ENCODE results near the gene AGMO. TPM values are rescaled to one million over a fixed set of nuclear protein-coding genes. Genes with fewer than 3 reads are reported as not detected.

The AGMO gene
- total RNA-seq, 1 experiment from 2014 or later = 0.77 TPM

GRCh38 chr7:15315678-15316077 is 246.1 kb downstream of the AGMO start:
- no peaks in the 10 kb centered on the region for H3K4me1 Mint-ChIP-seq
- no peaks in the 10 kb centered on the region for H3K27me3 Mint-ChIP-seq (ENCODE audit: low read depth)
- ChIA-PET CTCF (no interaction called here), POLR2A (no interaction called here)
- ATAC-seq (no peak), DNase-seq (ENCODE audit: low spot score) (no peak)
- H3K9me3 Mint-ChIP-seq = peaks cover 4% of the 10 kb centered on the region
- TF ChIP-seq GRHL2 (CRISPR knock-in tag; IDR thresholded peaks at IDR 0.05; ENCODE audit: insufficient replicate concordance, severe bottlenecking) (no peak), STAT6 (CRISPR knock-in tag; conservative IDR thresholded peaks at IDR 0.05; ENCODE audit: low read depth) (no peak), EMX1 (CRISPR knock-in tag; IDR thresholded peaks at IDR 0.05) (no peak), ZNF219 (CRISPR knock-in tag; IDR thresholded peaks at IDR 0.05; ENCODE audit: borderline replicate concordance) (no peak), TEAD1 (CRISPR knock-in tag; IDR thresholded peaks at IDR 0.05) (no peak), CBFB (CRISPR knock-in tag; IDR thresholded peaks at IDR 0.05; ENCODE audit: low read depth) (no peak)
- TF ChIP-seq, protein P1, sequence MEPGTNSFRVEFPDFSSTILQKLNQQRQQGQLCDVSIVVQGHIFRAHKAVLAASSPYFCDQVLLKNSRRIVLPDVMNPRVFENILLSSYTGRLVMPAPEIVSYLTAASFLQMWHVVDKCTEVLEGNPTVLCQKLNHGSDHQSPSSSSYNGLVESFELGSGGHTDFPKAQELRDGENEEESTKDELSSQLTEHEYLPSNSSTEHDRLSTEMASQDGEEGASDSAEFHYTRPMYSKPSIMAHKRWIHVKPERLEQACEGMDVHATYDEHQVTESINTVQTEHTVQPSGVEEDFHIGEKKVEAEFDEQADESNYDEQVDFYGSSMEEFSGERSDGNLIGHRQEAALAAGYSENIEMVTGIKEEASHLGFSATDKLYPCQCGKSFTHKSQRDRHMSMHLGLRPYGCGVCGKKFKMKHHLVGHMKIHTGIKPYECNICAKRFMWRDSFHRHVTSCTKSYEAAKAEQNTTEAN (CRISPR knock-in tag; IDR thresholded peaks at IDR 0.05) = no peak
- TF ChIP-seq, protein P2, sequence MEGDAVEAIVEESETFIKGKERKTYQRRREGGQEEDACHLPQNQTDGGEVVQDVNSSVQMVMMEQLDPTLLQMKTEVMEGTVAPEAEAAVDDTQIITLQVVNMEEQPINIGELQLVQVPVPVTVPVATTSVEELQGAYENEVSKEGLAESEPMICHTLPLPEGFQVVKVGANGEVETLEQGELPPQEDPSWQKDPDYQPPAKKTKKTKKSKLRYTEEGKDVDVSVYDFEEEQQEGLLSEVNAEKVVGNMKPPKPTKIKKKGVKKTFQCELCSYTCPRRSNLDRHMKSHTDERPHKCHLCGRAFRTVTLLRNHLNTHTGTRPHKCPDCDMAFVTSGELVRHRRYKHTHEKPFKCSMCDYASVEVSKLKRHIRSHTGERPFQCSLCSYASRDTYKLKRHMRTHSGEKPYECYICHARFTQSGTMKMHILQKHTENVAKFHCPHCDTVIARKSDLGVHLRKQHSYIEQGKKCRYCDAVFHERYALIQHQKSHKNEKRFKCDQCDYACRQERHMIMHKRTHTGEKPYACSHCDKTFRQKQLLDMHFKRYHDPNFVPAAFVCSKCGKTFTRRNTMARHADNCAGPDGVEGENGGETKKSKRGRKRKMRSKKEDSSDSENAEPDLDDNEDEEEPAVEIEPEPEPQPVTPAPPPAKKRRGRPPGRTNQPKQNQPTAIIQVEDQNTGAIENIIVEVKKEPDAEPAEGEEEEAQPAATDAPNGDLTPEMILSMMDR (IDR thresholded peaks at IDR 0.05) = no peak
- TF ChIP-seq, protein P3, sequence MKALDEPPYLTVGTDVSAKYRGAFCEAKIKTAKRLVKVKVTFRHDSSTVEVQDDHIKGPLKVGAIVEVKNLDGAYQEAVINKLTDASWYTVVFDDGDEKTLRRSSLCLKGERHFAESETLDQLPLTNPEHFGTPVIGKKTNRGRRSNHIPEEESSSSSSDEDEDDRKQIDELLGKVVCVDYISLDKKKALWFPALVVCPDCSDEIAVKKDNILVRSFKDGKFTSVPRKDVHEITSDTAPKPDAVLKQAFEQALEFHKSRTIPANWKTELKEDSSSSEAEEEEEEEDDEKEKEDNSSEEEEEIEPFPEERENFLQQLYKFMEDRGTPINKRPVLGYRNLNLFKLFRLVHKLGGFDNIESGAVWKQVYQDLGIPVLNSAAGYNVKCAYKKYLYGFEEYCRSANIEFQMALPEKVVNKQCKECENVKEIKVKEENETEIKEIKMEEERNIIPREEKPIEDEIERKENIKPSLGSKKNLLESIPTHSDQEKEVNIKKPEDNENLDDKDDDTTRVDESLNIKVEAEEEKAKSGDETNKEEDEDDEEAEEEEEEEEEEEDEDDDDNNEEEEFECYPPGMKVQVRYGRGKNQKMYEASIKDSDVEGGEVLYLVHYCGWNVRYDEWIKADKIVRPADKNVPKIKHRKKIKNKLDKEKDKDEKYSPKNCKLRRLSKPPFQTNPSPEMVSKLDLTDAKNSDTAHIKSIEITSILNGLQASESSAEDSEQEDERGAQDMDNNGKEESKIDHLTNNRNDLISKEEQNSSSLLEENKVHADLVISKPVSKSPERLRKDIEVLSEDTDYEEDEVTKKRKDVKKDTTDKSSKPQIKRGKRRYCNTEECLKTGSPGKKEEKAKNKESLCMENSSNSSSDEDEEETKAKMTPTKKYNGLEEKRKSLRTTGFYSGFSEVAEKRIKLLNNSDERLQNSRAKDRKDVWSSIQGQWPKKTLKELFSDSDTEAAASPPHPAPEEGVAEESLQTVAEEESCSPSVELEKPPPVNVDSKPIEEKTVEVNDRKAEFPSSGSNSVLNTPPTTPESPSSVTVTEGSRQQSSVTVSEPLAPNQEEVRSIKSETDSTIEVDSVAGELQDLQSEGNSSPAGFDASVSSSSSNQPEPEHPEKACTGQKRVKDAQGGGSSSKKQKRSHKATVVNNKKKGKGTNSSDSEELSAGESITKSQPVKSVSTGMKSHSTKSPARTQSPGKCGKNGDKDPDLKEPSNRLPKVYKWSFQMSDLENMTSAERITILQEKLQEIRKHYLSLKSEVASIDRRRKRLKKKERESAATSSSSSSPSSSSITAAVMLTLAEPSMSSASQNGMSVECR (CRISPR knock-in tag; IDR thresholded peaks at IDR 0.05; ENCODE audit: borderline replicate concordance) = no peak
- no peak overlapping the region for H3K4me3 Mint-ChIP-seq
- H3K27ac Mint-ChIP-seq = no peak overlapping the region
- H3K36me3 Mint-ChIP-seq = 0 out of 2 replicates have a peak, but pooled peaks cover 2% of the 10 kb centered on the region

- peaks cover 4% of the 10 kb centered on the region for H3K9me3 Mint-ChIP-seq
- H3K36me3 Mint-ChIP-seq = 0 out of 2 replicates have a peak, but pooled peaks cover 2% of the 10 kb centered on the region
- no peaks in the 10 kb centered on the region for H3K27me3 Mint-ChIP-seq (ENCODE audit: low read depth)
- no peak overlapping the region for H3K4me3 Mint-ChIP-seq
- CTCF ChIA-PET = no interaction called here
- ATAC-seq (no peak), DNase-seq (ENCODE audit: low spot score) (no peak)
- no peaks in the 10 kb centered on the region for H3K4me1 Mint-ChIP-seq
- POLR2A ChIA-PET = interaction anchor here (0.7 kb wide), 1 partner anchor 333 kb away, joined by 6 read pairs; no protein-coding TSS in a partner anchor
- no peak overlapping the region for H3K27ac Mint-ChIP-seq
- TF ChIP-seq NR2C2 (CRISPR knock-in tag; IDR thresholded peaks at IDR 0.05) = no peak
- TF ChIP-seq ZNF512 (CRISPR knock-in tag; IDR thresholded peaks at IDR 0.05; ENCODE audit: borderline replicate concordance) = no peak
- TF ChIP-seq OVOL2 (CRISPR knock-in tag; IDR thresholded peaks at IDR 0.05; ENCODE audit: borderline replicate concordance) = no peak
- TF ChIP-seq, protein P4, sequence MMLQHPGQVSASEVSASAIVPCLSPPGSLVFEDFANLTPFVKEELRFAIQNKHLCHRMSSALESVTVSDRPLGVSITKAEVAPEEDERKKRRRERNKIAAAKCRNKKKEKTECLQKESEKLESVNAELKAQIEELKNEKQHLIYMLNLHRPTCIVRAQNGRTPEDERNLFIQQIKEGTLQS (CRISPR knock-in tag; conservative IDR thresholded peaks at IDR 0.05) = no peak
- TF ChIP-seq, protein P5, sequence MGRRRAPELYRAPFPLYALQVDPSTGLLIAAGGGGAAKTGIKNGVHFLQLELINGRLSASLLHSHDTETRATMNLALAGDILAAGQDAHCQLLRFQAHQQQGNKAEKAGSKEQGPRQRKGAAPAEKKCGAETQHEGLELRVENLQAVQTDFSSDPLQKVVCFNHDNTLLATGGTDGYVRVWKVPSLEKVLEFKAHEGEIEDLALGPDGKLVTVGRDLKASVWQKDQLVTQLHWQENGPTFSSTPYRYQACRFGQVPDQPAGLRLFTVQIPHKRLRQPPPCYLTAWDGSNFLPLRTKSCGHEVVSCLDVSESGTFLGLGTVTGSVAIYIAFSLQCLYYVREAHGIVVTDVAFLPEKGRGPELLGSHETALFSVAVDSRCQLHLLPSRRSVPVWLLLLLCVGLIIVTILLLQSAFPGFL (CRISPR knock-in tag; IDR thresholded peaks at IDR 0.05; ENCODE audit: borderline replicate concordance) = no peak
- TF ChIP-seq, protein P3 (CRISPR knock-in tag; IDR thresholded peaks at IDR 0.05; ENCODE audit: borderline replicate concordance) = no peak
- TF ChIP-seq ZBTB21 (CRISPR knock-in tag; IDR thresholded peaks at IDR 0.05; ENCODE audit: borderline replicate concordance) = no peak
- no peak for TF ChIP-seq ZNF396 (CRISPR knock-in tag; IDR thresholded peaks at IDR 0.05; ENCODE audit: borderline replicate concordance)
Observed at GRCh38 chr7:15314922-15315321, 246.9 kb downstream of the AGMO start.
